ENCODE results near the gene GBP5.
"Not testable (repeated sequence)": the region's sequence is repeated elsewhere in the genome, so short reads cannot be mapped to it uniquely, and the experiment has no call there.

Gene GBP5

DNA sequence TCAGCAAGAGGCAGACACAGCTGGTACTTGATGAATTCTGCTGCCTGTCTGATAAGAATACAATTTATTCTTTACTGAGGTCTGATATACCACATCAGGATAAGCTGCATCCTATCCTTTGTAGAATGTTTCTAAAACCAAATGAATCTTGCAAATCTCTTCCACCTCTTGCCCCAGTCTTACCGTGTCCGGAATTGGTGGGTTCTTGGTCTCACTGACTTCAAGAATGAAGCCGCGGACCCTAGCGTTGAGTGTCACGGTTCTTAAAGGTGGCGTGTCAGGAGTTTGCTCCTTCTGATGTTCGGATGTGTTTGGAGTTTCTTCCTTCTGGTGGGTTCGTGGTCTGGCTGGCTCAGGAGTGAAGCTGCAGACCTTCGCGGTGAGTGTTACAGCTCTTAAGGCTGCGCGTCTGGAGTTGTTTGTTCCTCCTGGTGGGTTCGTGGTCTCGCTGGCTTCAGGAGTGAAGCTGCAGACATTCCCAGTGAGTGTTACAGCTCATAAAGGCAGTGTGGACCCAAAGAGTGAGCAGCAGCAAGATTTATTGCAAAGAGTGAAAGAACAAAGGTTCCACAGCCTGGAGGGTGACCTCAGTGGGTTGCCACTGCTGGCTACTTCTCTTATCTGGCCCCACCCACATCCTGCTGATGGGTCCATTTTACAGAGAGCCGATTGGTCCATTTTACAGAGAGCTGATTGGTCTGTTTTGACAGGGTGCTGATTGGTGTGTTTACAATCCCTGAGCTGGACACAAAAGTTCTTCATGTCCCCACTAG is at the start of gene GBP5:
Gene GBP5 (minus strand): TSS at position 592 of the 773 bp plus-strand sequence. CDS start 3,305 bp downstream, outside the sequence.
- not testable (repeated sequence) for H3K4me3 ChIP-seq (ENCODE audit: low read length); DNase-seq (ENCODE audit: low read depth)

- no peak for TF ChIP-seq CTCF (conservative IDR thresholded peaks at IDR 0.05; ENCODE audit: low read depth, low read length)
- no peak for DNase-seq (ENCODE audit: low read depth)
- H3K4me3 ChIP-seq (ENCODE audit: low read length) = no peak overlapping the region
These were observed 49.7 kb upstream of the GBP5 start for GRCh38 chr1:89322402-89322801.

GRCh38 chr1:89312572-89312971 is 39.9 kb upstream of the GBP5 start:
- TF ChIP-seq CTCF (conservative IDR thresholded peaks at IDR 0.05; ENCODE audit: low read depth, low read length) = no peak
- no peak for DNase-seq (ENCODE audit: low read depth)

DNA sequence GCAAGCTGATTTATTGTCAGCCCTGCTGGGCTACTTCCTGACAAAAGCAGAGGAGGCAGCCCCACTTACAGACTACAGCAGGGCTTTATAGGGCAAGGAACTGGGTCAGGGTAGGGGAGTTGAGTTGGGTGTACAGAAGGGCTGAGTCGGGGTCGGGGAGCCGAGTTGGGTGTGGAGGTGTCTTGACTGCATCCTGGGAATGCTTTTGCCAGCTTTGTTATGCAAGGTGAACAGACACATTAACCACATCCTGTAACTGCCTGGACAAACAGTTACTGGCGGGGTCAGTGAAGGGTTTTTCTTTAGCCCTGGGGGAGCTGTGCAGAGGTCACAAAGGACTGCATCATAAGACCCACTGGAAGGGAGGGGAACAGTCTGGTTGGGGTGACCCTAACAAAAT is 39.1 kb upstream of the GBP5 start:
- no peak overlapping the region for H3K4me3 ChIP-seq (ENCODE audit: low read length)
- TF ChIP-seq CTCF (conservative IDR thresholded peaks at IDR 0.05; ENCODE audit: low read depth, low read length) = no peak
- DNase-seq (ENCODE audit: low read depth) = no peak

More at GRCh38 chr1:89312572-89312971, 39.9 kb upstream of the GBP5 start:
- no peak overlapping the region for H3K4me3 ChIP-seq (ENCODE audit: low read length)

GRCh38 chr1:89310976-89311375 is 38.3 kb upstream of the GBP5 start:
- H3K4me3 ChIP-seq (ENCODE audit: low read length) = no peak overlapping the region
- DNase-seq (ENCODE audit: low read depth) = no peak
- TF ChIP-seq CTCF (conservative IDR thresholded peaks at IDR 0.05; ENCODE audit: low read depth, low read length) = no peak

DNA sequence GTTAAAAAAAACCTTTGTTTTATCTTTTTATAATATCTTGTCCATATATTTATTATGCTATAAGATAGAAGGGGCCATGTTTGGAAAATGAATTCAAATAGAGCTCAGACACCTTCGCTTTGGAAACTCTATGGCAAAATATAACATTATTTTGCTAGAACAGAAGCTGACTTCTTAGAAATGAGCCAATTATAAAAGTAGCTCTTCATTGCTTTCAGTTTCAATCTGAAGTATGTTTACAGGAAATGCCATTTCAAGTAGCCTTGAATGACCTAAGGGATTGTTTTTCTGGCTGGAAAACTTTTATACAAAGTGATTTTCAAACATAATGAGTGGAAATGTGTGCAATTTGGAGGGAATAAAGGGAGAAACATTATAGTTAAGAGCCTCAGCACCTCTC is 37.8 kb upstream of the GBP5 start:
- no peak for TF ChIP-seq CTCF (conservative IDR thresholded peaks at IDR 0.05; ENCODE audit: low read depth, low read length)
- DNase-seq (ENCODE audit: low read depth) = no peak
- H3K4me3 ChIP-seq (ENCODE audit: low read length) = no peak overlapping the region

- no peak for TF ChIP-seq CTCF (conservative IDR thresholded peaks at IDR 0.05; ENCODE audit: low read depth, low read length)
- H3K4me3 ChIP-seq (ENCODE audit: low read length) = no peak overlapping the region
- no peak for DNase-seq (ENCODE audit: low read depth)
These were observed 37.2 kb upstream of the GBP5 start for GRCh38 chr1:89309828-89310227.

All from retinal pigment epithelial cell (primary cell).